NCI-H2107 treated with DMSO at 0.1 percent for 48 hours (cell line): ENCODE measurements around the gene CDH13.

Experiments used
- DNase-seq: peaks from one replicate; lab custom pipeline; 2025; ENCODE audit not compliant: unreplicated experiment; lab: John Stamatoyannopoulos, UW

Gene CDH13

DNA sequence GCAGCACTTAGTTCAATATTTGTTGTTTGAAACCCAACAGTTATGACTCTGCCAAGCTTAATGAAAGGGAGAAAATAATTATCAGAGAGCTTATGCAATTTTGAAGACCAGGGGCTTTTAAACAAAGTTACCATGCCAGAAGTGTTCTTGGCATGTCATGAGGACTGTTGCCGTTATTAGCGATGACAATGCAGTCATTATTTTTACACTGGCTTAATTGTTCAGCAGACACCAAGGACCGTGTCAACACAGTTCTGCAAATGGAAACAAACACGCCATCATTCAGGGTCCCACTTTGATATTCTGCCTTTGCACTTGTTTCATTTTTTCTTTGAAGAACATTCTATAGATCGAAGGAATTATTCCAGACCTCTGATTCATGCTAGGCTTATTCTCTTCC is 518.5 kb downstream of the CDH13 start:
- DNase-seq, result no peak

- no peak for DNase-seq
These were observed 520.5 kb downstream of the CDH13 start for GRCh38 chr16:83147244-83147643.

DNA sequence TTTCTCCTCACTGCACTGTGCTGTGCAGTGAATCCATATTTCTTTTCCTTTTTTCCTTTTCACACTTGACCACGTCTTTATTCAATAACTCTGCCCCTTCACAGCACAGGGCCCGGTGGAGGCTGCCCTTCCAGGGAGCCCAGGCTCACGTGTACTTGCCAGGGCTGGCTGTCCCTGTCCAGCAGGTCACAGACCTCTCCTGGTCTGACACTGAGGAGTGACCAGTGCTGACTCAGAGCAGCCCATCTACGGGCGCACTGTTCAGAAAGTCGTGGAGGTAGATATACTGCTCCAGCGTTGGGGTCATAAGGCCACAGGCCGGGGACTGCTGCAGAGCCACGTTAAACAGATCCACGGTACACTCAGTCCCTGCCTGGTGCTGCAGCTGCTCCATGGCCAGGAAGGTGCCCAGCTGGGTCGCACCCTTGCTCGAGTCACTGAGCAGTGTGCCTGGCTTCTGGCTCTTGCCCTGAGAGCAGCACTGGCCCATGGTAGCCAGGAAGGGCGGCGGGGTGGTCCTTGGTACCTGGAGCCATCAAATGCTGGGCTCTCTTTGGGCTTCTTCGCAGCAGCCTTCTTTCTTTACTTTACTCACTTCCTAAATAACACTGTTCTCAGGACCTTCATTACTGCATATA is 531.7 kb downstream of the CDH13 start:
- DNase-seq, result no peak

DNA sequence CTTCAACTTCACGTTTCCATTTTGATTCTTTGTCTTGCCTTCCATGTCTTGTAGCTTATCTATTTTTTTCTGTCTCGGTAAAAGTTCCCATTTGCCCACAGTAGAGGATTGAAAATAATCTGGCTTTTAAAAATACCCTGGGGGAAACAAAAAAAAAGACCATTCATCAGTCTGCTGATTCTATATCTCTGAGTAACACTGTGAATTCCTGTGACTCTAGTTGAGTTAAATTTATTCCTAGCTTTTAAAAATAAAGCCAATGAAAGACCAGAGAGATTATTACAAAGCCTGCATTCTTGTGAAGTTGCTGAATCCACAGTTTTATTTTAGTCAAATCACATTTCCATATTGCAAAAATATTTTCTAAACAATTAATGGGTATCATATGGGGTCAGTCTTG is 532.3 kb downstream of the CDH13 start:
- no peak for DNase-seq

- no peak for DNase-seq
These were observed 533.7 kb downstream of the CDH13 start for GRCh38 chr16:83160287-83161020.

DNA sequence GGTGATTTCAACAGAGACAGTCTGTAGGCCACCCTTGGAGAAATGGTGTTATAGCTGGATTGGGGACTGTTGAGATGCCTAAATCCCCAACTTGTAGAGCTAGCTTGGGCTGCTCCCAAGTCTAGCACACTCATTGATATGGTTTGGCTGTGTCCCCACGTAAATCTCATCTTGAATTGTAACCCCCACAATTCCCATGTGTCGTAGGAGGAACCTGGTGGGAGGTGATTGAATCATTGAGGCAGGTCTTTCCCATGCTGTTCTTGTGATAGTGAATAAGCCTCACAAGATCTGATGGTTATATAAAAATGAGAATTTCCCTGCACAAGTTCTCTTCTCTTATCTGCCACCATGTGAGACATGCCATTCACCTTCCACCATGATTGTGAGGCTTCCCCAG is 536.0 kb downstream of the CDH13 start:
- DNase-seq, result no peak

- DNase-seq, result no peak
These were observed 538.0 kb downstream of the CDH13 start for GRCh38 chr16:83164816-83165215.

- DNase-seq, result no peak
These were observed 544.6 kb downstream of the CDH13 start for GRCh38 chr16:83171396-83171795.

DNA sequence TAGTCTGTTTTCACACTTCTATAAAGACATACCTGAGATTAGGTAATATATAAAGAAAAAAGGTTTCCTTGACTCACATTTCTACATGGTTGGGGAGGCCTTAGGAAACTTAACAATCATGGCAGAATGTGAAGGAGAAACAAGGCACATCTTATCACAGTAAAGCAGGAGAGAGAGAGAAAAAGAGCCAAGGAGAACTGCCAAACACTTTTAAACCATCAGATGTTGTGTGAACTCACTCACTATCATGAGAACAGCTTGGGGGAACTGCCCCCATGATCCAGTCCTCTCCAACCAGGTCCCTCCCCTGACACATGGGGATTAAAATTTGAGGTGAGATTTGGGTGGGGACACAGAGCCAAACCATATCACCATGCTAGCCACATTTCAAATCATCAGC is 547.9 kb downstream of the CDH13 start:
- no peak for DNase-seq

DNA sequence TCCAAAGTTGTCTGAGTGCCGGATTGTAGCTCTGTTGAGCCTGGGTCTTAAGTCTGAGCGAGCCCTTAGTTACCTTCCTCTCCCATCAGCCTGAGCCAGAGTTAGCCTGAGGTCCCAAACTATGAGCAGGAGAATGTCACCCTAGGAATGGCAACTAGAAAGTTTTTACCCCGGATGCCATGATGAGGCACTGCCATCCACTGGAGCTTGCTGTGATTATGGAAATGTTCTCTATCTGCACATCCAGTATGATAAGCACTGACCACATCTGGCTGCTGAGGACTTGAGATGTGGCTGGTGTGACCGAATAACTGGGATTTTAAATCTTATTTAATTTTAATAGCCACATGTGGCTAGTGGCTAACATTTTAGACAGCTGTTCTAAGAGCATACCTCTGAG is 550.0 kb downstream of the CDH13 start:
- no peak for DNase-seq

- no peak for DNase-seq
These were observed 559.1 kb downstream of the CDH13 start for GRCh38 chr16:83185902-83186301.

GRCh38 chr16:83187405-83187804 is 560.6 kb downstream of the CDH13 start:
- no peak for DNase-seq

- no peak for DNase-seq
These were observed 570.0 kb downstream of the CDH13 start for GRCh38 chr16:83196796-83197195.

DNA sequence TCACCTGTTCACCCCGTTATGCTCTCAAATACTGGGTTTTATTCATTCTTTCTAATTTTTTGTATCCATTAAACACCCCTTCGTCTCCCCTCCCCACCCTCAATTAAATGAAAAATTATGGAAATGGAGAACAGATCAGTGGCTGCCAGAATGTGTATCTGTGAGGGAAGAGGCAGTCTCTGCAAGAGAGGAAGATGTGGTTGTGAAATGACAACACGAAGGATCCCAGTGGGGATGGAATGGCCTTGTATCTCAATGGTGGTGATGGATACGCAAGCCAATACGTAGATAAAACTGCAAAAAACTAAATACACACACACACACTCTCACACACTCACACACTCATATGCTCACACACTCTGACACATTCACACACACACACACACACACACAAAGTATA is 570.7 kb downstream of the CDH13 start:
- no peak for DNase-seq

GRCh38 chr16:83198977-83199376 is 572.2 kb downstream of the CDH13 start:
- no peak for DNase-seq

DNA sequence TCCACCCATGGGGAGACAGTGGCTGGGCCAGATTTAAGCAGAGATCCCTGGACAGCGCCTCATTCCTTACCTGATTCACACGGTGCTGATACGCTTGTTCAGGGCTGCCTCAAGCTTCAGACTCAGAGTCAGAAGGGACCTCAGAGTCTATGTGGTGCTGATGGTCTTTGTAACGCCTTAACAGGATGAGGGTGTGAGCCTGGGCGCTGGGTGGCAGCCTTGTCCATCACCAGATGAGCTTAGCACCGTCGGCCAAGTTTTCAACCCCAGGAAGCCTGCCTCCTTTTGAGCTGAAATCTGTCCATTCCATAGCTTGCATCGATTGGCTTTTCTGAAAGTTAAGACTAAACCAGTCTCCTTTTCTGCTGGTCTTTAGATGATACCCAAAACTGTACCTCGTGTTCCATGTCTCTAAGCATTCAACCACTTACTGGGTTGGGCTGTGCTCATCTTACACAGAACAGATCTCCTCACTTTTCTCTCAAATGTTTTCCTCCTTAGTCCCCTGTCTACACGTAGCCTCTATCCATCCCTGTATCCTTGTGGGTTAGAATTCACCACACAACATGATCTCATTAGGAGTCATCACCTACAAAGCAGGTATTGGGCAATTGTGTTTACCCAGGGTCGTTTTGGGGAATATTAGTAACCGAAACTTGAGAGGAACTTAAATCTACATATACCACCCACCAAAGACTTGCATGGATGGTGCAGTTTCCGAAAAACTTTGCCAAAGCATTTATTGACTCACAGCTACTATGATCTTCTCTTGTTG is 573.4 kb downstream of the CDH13 start:
- DNase-seq, result no peak

- DNase-seq, result no peak
These were observed 575.0 kb downstream of the CDH13 start for GRCh38 chr16:83201748-83202147.

- no peak for DNase-seq
These were observed 579.1 kb downstream of the CDH13 start for GRCh38 chr16:83205896-83206295.

DNA sequence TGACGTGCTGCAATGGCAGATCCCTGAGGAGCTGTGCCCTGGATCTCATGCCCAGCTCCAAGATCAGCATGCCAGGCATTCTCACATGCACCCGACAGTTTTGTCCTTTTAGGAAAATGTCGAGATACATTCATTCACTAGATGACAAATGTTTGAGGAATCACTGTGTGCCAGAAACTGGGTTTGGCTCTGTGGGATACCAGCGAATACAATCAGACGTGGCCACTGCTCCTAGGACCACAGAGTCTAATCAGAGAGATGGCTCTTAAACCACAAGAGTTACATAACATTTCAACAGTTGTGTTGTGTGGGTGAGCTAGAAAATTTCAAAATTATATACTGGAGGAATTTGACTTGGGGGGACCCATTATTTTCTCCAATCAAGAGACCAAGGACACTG is 579.7 kb downstream of the CDH13 start:
- DNase-seq, result no peak

GRCh38 chr16:83211711-83212110 is 584.9 kb downstream of the CDH13 start:
- no peak for DNase-seq

- no peak for DNase-seq
These were observed 585.6 kb downstream of the CDH13 start for GRCh38 chr16:83212301-83212841.

GRCh38 chr16:83214671-83215070 is 587.9 kb downstream of the CDH13 start:
- DNase-seq, result no peak
